Osteoblast (primary cell): ENCODE measurements around the gene TSPYL4. TPM values are rescaled to one million over a fixed set of nuclear protein-coding genes. Genes with fewer than 3 reads are reported as not detected.

Experiments used
- DNase-seq: peaks from one replicate; pipeline ENCODE4 v3.0.0; 2011; ENCODE audit warnings: low spot score, mixed read lengths; ENCODE audit not compliant: insufficient read length; ENCODE audit errors: missing footprints
- H2AFZ ChIP-seq: 2 replicates; pipeline ENCODE4 v1.6.0; 2011; ENCODE audit warnings: mild to moderate bottlenecking, low read length
- H3K27ac ChIP-seq: 2 replicates; pipeline ENCODE4 v1.5.1; 2011; ENCODE audit warnings: mild to moderate bottlenecking, low read depth, low read length, moderate library complexity
- H3K27me3 ChIP-seq: 2 replicates; pipeline ENCODE4 v1.6.0; 2012; ENCODE audit warnings: mild to moderate bottlenecking, control low read depth, inconsistent platforms, low read length, moderate library complexity; ENCODE audit not compliant: insufficient read depth
- H3K36me3 ChIP-seq: 2 replicates; pipeline ENCODE4 v1.5.1; 2011; ENCODE audit warnings: mild to moderate bottlenecking, low read length, control low read depth, moderate library complexity; ENCODE audit not compliant: insufficient read depth
- H3K4me1 ChIP-seq: 2 replicates; pipeline ENCODE4 v1.5.1; 2011; ENCODE audit warnings: mild to moderate bottlenecking, low read length, control low read depth, moderate library complexity; ENCODE audit not compliant: insufficient read depth
- H3K4me2 ChIP-seq: 2 replicates; pipeline ENCODE4 v1.6.0; 2011; ENCODE audit warnings: mild to moderate bottlenecking, low read length; ENCODE audit not compliant: insufficient read depth
- H3K4me3 ChIP-seq: fragments of 200-600 bp; sonication (generic); 3 replicates; pipeline ENCODE4 v1.5.1; 2012; ENCODE audit warnings: mild to moderate bottlenecking, low read length, inconsistent platforms; ENCODE audit not compliant: insufficient read depth
- H3K79me2 ChIP-seq: 2 replicates; pipeline ENCODE4 v1.6.0; 2012; ENCODE audit warnings: mild to moderate bottlenecking, low read length, control low read depth, inconsistent platforms; ENCODE audit not compliant: insufficient read depth
- H3K9me3 ChIP-seq: 2 replicates; pipeline ENCODE4 v1.5.1; 2011; ENCODE audit warnings: low read depth, low read length, control low read depth
- H4K20me1 ChIP-seq: 2 replicates; pipeline ENCODE4 v1.6.0; 2012; ENCODE audit warnings: mild to moderate bottlenecking, low read length, control low read depth; ENCODE audit not compliant: insufficient read depth
- total RNA-seq: library from RNA; depleted of rRNA; stranded (reverse); fragments of >200 nt; gene quantifications from 2 replicates; pipeline ENCODE4 v1.2.3, GENCODE V29; 2012
- TF ChIP-seq, protein P1 (sequence below): IDR thresholded peaks from 2 replicates; pipeline ENCODE4 v1.5.1; 2011; ENCODE audit warnings: mild to moderate bottlenecking, low read depth, low read length, moderate library complexity; ENCODE audit errors: extremely low read depth

The TSPYL4 gene
- total RNA-seq, 1 donor = 24.6 TPM

- Histone ChIP-seq H3K27ac (no peak overlapping the region), H3K27me3 (no peaks in the 10 kb centered on the region), H3K4me1 (peaks cover 20% of the 10 kb centered on the region), H3K4me3 (no peak overlapping the region), H3K9me3 (no peaks in the 10 kb centered on the region), H4K20me1 (no peaks in the 10 kb centered on the region), H3K79me2 (no peaks in the 10 kb centered on the region), H3K36me3 (no peaks in the 10 kb centered on the region), H3K4me2 (no peak overlapping the region), H2AFZ (no peak overlapping the region)
- TF ChIP-seq, protein P1, sequence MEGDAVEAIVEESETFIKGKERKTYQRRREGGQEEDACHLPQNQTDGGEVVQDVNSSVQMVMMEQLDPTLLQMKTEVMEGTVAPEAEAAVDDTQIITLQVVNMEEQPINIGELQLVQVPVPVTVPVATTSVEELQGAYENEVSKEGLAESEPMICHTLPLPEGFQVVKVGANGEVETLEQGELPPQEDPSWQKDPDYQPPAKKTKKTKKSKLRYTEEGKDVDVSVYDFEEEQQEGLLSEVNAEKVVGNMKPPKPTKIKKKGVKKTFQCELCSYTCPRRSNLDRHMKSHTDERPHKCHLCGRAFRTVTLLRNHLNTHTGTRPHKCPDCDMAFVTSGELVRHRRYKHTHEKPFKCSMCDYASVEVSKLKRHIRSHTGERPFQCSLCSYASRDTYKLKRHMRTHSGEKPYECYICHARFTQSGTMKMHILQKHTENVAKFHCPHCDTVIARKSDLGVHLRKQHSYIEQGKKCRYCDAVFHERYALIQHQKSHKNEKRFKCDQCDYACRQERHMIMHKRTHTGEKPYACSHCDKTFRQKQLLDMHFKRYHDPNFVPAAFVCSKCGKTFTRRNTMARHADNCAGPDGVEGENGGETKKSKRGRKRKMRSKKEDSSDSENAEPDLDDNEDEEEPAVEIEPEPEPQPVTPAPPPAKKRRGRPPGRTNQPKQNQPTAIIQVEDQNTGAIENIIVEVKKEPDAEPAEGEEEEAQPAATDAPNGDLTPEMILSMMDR = no peak
- DNase-seq = no peak
Observed at GRCh38 chr6:116206231-116206903, 47.5 kb downstream of the TSPYL4 start.

- H3K27me3 ChIP-seq = no peaks in the 10 kb centered on the region
- peaks cover 10% of the 10 kb centered on the region for H3K4me1 ChIP-seq
- no peaks in the 10 kb centered on the region for H4K20me1 ChIP-seq
- DNase-seq = no peak
- H3K36me3 ChIP-seq = no peaks in the 10 kb centered on the region
- no peak overlapping the region for H3K4me2 ChIP-seq
- H3K79me2 ChIP-seq = no peaks in the 10 kb centered on the region
- H2AFZ ChIP-seq = no peak overlapping the region
- H3K9me3 ChIP-seq = no peaks in the 10 kb centered on the region
- TF ChIP-seq, protein P1 = no peak
- H3K4me3 ChIP-seq = no peak overlapping the region
- no peak overlapping the region for H3K27ac ChIP-seq
Observed at GRCh38 chr6:116205281-116205680, 48.6 kb downstream of the TSPYL4 start.

GRCh38 chr6:116201538-116201937 lies 52.3 kb downstream of the TSPYL4 start:
- Histone ChIP-seq H3K79me2 (no peaks in the 10 kb centered on the region), H3K9me3 (no peaks in the 10 kb centered on the region)

GRCh38 chr6:116200619-116201249 lies 53.1 kb downstream of the TSPYL4 start:
- Histone ChIP-seq H3K27me3 (no peaks in the 10 kb centered on the region), H2AFZ (no peak overlapping the region), H3K4me3 (no peak overlapping the region), H3K36me3 (no peaks in the 10 kb centered on the region), H3K4me1 (peaks cover 2% of the 10 kb centered on the region), H3K9me3 (no peaks in the 10 kb centered on the region), H3K4me2 (no peak overlapping the region), H3K27ac (no peak overlapping the region), H3K79me2 (no peaks in the 10 kb centered on the region), H4K20me1 (no peaks in the 10 kb centered on the region)
- TF ChIP-seq, protein P1 = no peak
- no peak for DNase-seq

More at GRCh38 chr6:116201538-116201937, 52.3 kb downstream of the TSPYL4 start:
- H3K4me3 ChIP-seq = no peak overlapping the region
- no peaks in the 10 kb centered on the region for H3K27me3 ChIP-seq
- H4K20me1 ChIP-seq = no peaks in the 10 kb centered on the region
- H3K36me3 ChIP-seq = no peaks in the 10 kb centered on the region
- peaks cover 9% of the 10 kb centered on the region for H3K4me1 ChIP-seq
- no peak for DNase-seq
- H2AFZ ChIP-seq = no peak overlapping the region
- H3K27ac ChIP-seq = no peak overlapping the region
- no peak overlapping the region for H3K4me2 ChIP-seq
- TF ChIP-seq, protein P1 = no peak

Other genes starting within 250 kb of the TSPYL4 start
- gene FRK, start 193.2 kb downstream of the TSPYL4 start, total RNA-seq = 1.1 and 1.2 TPM in 2 replicates
- gene NT5DC1, start 153.2 kb downstream of the TSPYL4 start, total RNA-seq = 7.2 and 13.6 TPM in 2 replicates
- 36.2 and 83.7 TPM in 2 replicates for gene COL10A1, start 127.9 kb downstream of the TSPYL4 start, total RNA-seq
- 89.4 and 91.6 TPM in 2 replicates for gene TSPYL1, start 25.9 kb upstream of the TSPYL4 start, total RNA-seq
- 193 and 229 TPM in 2 replicates for gene DSE, start 116.9 kb upstream of the TSPYL4 start, total RNA-seq
- 0.72 and 0.88 TPM in 2 replicates for gene CALHM6, start 207.3 kb upstream of the TSPYL4 start, total RNA-seq